ENCODE measurements around the gene LASP1. TPM values are rescaled to one million over a fixed set of nuclear protein-coding genes. Genes with fewer than 3 reads are reported as not detected.
A peak's percentile ranks its signal among the peaks of the same experiment; 100 is the strongest.
"Not testable (repeated sequence)": the region's sequence is repeated elsewhere in the genome, so short reads cannot be mapped to it uniquely, and the experiment has no call there.

Gene LASP1
- polyA plus RNA-seq, 1 donor from 2014 or later: 44.5 TPM

DNA sequence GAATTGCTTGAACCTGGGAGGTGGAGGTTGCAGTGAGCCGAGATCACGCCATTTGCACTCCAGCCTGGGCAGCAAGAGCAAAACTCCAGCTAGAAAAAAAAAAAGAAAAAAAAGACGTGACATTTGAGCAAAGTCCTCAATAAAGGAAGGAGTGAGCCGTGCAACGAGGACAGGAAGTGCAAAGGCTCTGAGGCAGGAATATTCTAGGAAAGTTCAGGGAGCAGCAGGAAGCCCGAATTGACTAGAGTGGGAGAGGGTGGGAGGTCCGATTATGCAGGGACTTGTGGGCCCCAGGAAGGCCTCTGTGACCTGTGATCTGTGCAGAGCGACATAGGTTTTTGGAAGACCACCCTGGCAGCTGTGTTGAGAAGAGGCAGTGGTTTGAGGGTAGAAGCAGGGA, 46.9 kb downstream of the LASP1 start:
- no peaks in the 10 kb centered on the region for H3K27me3 Mint-ChIP-seq
- H3K4me3 Mint-ChIP-seq: no peak overlapping the region
- H3K36me3 Mint-ChIP-seq: peaks cover 5% of the 10 kb centered on the region
- peak overlapping the region in 1 of 3 donors; percentile 25 for H3K27ac Mint-ChIP-seq
- peaks cover 4 to 13% (median 11%) of the 10 kb centered on the region in 3 donors for H3K4me1 Mint-ChIP-seq
- H3K9me3 Mint-ChIP-seq: no peaks in the 10 kb centered on the region

- peaks cover 5% of the 10 kb centered on the region for H3K36me3 Mint-ChIP-seq
- H3K9me3 Mint-ChIP-seq: no peaks in the 10 kb centered on the region
- no peak overlapping the region for H3K4me3 Mint-ChIP-seq
- H3K27ac Mint-ChIP-seq: peak overlapping the region in 1 of 3 donors; percentile 25
- peaks cover 9 to 15% (median 13%) of the 10 kb centered on the region in 3 donors for H3K4me1 Mint-ChIP-seq
- no peaks in the 10 kb centered on the region for H3K27me3 Mint-ChIP-seq
Observed at GRCh38 chr17:38917259-38917658, 47.4 kb downstream of the LASP1 start.

- Mint-ChIP-seq H3K4me3 (no peak overlapping the region), H3K27ac (no peak overlapping the region), H3K27me3 (no peaks in the 10 kb centered on the region), H3K36me3 (peaks cover 5% of the 10 kb centered on the region), H3K9me3 (no peaks in the 10 kb centered on the region), H3K4me1 (peaks cover 10 to 15% (median 13%) of the 10 kb centered on the region in 3 donors)
Observed at GRCh38 chr17:38918129-38918913, 48.5 kb downstream of the LASP1 start.

DNA sequence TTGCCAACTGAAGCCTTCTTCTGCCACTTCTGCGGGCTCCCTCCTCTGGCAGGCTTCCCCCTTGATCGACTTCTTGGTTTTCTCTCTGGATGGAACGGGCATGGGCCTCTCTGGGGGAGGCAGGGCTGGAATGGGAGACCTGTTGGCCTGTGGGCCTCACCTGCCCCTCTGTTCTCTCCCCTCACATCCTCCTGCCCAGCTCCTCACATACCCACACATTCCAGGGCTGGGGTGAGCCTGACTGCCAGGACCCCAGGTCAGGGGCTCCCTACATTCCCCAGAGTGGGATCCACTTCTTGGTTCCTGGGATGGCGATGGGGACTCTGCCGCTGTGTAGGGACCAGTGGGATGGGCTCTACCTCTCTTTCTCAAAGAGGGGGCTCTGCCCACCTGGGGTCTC, 49.1 kb downstream of the LASP1 start:
- H3K36me3 Mint-ChIP-seq: peaks cover 5% of the 10 kb centered on the region
- no peak overlapping the region for H3K4me3 Mint-ChIP-seq
- peaks cover 10 to 15% (median 15%) of the 10 kb centered on the region in 3 donors for H3K4me1 Mint-ChIP-seq
- no peaks in the 10 kb centered on the region for H3K27me3 Mint-ChIP-seq
- H3K27ac Mint-ChIP-seq: no peak overlapping the region
- H3K9me3 Mint-ChIP-seq: no peaks in the 10 kb centered on the region

- peaks cover 10 to 15% (median 15%) of the 10 kb centered on the region in 3 donors for H3K4me1 Mint-ChIP-seq
- no peaks in the 10 kb centered on the region for H3K9me3 Mint-ChIP-seq
- no peaks in the 10 kb centered on the region for H3K27me3 Mint-ChIP-seq
- peak overlapping the region in 1 of 3 donors; percentile 13 for H3K27ac Mint-ChIP-seq
- peaks cover 5% of the 10 kb centered on the region for H3K36me3 Mint-ChIP-seq
- no peak overlapping the region for H3K4me3 Mint-ChIP-seq
Observed at GRCh38 chr17:38919316-38920078, 49.6 kb downstream of the LASP1 start.

DNA sequence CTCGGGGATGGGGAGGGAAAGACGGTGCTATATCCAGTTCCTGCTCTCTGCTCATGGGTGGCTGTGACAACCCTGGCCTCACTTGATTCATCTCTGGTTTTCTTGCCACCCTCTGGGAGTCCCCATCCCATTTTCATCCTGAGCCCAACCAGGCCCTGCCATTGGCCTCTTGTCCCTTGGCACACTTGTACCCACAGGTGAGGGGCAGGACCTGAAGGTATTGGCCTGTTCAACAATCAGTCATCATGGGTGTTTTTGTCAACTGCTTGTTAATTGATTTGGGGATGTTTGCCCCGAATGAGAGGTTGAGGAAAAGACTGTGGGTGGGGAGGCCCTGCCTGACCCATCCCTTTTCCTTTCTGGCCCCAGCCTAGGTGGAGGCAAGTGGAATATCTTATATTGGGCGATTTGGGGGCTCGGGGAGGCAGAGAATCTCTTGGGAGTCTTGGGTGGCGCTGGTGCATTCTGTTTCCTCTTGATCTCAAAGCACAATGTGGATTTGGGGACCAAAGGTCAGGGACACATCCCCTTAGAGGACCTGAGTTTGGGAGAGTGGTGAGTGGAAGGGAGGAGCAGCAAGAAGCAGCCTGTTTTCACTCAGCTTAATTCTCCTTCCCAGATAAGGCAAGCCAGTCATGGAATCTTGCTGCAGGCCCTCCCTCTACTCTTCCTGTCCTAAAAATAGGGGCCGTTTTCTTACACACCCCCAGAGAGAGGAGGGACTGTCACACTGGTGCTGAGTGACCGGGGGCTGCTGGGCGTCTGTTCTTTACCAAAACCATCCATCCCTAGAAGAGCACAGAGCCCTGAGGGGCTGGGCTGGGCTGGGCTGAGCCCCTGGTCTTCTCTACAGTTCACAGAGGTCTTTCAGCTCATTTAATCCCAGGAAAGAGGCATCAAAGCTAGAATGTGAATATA, 50.8 kb downstream of the LASP1 start:
- H3K36me3 Mint-ChIP-seq: peaks cover 5% of the 10 kb centered on the region
- H3K27me3 Mint-ChIP-seq: no peaks in the 10 kb centered on the region
- peak overlapping the region; percentile 56 to 94 (median 58) for H3K27ac Mint-ChIP-seq
- peak overlapping the region in 2 of 4 donors; percentile 25 to 65 for H3K4me3 Mint-ChIP-seq
- H3K9me3 Mint-ChIP-seq: no peaks in the 10 kb centered on the region
- peaks cover 10 to 21% (median 20%) of the 10 kb centered on the region in 3 donors for H3K4me1 Mint-ChIP-seq

DNA sequence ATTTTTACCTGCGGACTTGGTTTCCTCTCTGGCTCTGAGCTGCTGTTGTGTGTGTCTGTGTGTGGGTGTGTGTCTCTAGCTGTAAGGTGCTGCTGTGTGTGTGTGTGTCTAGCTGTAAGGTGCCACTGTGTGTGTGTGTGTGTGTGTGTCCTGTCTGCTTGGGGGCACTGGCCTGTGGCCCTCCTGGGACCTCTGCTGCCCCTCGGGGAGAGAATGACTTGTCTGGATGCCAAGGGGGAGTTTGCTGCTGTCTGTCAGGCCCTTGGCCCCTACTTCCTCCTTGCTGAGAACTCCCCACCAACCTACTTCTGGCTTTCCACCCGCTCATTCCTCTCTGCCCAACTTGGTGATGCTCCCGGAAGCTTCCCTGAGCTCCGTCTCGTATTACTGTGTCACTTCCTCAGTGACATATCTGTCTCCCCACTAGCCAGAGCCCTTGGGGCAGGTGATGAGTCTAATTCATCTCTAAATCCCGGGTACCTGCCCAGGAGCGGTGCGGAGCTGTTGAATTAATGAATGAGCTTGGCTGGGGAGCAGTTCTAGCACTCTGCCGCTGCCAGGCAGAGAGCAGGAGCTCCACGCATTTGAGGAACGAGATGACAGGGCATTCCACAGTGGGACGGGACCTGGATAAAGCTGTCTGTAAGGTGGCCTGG, 52.0 kb downstream of the LASP1 start:
- Mint-ChIP-seq H3K36me3 (peaks cover 4% of the 10 kb centered on the region), H3K9me3 (no peaks in the 10 kb centered on the region), H3K4me3 (peak overlapping the region in 2 of 4 donors; percentile 1 to 75), H3K27ac (peak overlapping the region in 1 of 3 donors; percentile 71), H3K4me1 (peaks cover 10 to 24% (median 20%) of the 10 kb centered on the region in 3 donors), H3K27me3 (no peaks in the 10 kb centered on the region)

GRCh38 chr17:38922538-38923297, 52.9 kb downstream of the LASP1 start:
- Mint-ChIP-seq H3K27me3 (no peaks in the 10 kb centered on the region), H3K4me1 (peaks cover 10 to 24% (median 20%) of the 10 kb centered on the region in 3 donors), H3K27ac (peak overlapping the region in 1 of 3 donors; percentile 71), H3K4me3 (no peak overlapping the region), H3K36me3 (peaks cover 4% of the 10 kb centered on the region), H3K9me3 (no peaks in the 10 kb centered on the region)

DNA sequence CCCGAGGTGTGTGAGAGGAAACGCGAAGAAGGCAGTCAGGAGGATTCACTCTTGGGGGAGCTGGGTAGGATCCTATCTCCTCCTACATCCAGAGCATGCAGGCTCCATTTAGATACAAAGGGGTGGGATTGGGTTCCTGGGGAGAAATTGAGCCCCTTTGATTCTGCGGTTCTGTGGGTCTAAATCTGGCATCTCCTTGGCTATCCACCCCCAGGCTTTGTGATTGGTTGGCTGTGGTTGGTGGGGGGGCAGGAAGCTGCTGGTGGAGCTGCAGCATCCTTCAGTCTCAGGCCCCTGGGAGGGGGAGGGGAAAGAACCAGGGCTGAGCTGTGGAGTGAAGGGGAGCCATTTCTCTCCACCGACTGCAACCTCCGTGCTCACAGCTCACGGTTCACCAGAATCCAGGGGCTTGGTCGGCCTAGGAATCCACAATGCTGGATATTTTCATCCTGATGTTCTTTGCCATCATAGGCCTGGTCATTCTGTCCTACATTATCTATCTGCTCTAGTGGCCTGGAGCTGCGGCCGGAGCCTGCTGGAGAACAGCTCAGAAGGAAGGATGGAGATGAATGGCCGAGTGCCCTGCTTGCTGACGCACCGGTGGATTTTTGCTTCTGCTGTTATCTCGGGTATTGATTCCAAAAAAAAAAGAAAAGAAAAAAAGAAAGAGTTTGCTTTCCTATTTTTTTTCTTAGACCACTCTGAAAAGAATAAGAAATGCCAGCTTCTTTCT, 55.6 kb downstream of the LASP1 start, which contains the start of gene LASP1NB:
Gene LASP1NB (plus strand): TSS at position 352 of the 733 bp plus-strand sequence.
- H3K9me3 Mint-ChIP-seq: no peaks in the 10 kb centered on the region
- no peaks in the 10 kb centered on the region for H3K36me3 Mint-ChIP-seq
- peaks cover 10 to 19% (median 19%) of the 10 kb centered on the region in 3 donors for H3K4me1 Mint-ChIP-seq
- H3K4me3 Mint-ChIP-seq: peak within 1 kb of the TSS in 1 of 4 donors; percentile 9
- H3K27me3 Mint-ChIP-seq: no peaks in the 10 kb centered on the region
- H3K27ac Mint-ChIP-seq: peak within 1 kb of the TSS in 2 of 3 donors; percentile 31 to 83

- no peak overlapping the region for H3K4me3 Mint-ChIP-seq
- no peaks in the 10 kb centered on the region for H3K27me3 Mint-ChIP-seq
- no peaks in the 10 kb centered on the region for H3K36me3 Mint-ChIP-seq
- H3K9me3 Mint-ChIP-seq: no peaks in the 10 kb centered on the region
- H3K4me1 Mint-ChIP-seq: peaks cover 7 to 16% (median 10%) of the 10 kb centered on the region in 3 donors
- H3K27ac Mint-ChIP-seq: no peak overlapping the region
Observed at GRCh38 chr17:38926293-38927070, 56.6 kb downstream of the LASP1 start.

DNA sequence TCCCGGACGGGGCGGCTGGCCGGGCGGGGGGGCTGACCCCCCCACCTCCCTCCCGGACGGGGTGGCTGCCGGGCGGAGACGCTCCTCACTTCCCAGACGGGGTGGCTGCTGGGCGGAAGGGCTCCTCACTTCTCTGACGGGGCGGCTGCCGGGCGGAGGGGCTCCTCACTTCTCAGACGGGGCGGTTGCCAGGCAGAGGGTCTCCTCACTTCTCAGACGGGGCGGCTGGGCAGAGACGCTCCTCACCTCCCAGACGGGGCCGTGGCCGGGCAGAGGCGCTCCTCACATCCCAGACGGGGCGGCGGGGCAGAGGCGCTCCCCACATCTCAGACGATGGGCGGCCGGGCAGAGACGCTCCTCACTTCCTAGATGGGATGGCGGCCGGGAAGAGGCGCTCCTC, 60.9 kb downstream of the LASP1 start:
- H3K4me1 Mint-ChIP-seq, H3K27ac Mint-ChIP-seq, H3K9me3 Mint-ChIP-seq, H3K4me3 Mint-ChIP-seq, H3K27me3 Mint-ChIP-seq, H3K36me3 Mint-ChIP-seq: not testable (repeated sequence)

- not testable (repeated sequence) for H3K9me3 Mint-ChIP-seq, H3K36me3 Mint-ChIP-seq, H3K27ac Mint-ChIP-seq, H3K4me3 Mint-ChIP-seq, H3K27me3 Mint-ChIP-seq, H3K4me1 Mint-ChIP-seq
Observed at GRCh38 chr17:38933962-38934361, 64.1 kb downstream of the LASP1 start.
